ENCODE data around the gene SRP68.

Gene SRP68

GRCh38 chr17:76025294-76025693 is 47.0 kb downstream of the SRP68 start:
- Histone ChIP-seq H3K4me3 (replicated peaks; ENCODE audit: insufficient read depth, low read length) (no peak overlapping the region), H3K27ac (replicated peaks) (no peak overlapping the region), H3K27me3 (ENCODE audit: insufficient read depth, poor library complexity, severe bottlenecking) (no peaks in the 10 kb centered on the region)
- DNase-seq (ENCODE audit: low read depth in 1 of 2, low spot score in 1 of 2) = no peak
- no peak for TF ChIP-seq SPI1 (IDR thresholded peaks at IDR 0.05; ENCODE audit: borderline replicate concordance, low read depth)
- TF ChIP-seq, protein P1, sequence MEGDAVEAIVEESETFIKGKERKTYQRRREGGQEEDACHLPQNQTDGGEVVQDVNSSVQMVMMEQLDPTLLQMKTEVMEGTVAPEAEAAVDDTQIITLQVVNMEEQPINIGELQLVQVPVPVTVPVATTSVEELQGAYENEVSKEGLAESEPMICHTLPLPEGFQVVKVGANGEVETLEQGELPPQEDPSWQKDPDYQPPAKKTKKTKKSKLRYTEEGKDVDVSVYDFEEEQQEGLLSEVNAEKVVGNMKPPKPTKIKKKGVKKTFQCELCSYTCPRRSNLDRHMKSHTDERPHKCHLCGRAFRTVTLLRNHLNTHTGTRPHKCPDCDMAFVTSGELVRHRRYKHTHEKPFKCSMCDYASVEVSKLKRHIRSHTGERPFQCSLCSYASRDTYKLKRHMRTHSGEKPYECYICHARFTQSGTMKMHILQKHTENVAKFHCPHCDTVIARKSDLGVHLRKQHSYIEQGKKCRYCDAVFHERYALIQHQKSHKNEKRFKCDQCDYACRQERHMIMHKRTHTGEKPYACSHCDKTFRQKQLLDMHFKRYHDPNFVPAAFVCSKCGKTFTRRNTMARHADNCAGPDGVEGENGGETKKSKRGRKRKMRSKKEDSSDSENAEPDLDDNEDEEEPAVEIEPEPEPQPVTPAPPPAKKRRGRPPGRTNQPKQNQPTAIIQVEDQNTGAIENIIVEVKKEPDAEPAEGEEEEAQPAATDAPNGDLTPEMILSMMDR (IDR thresholded peaks at IDR 0.05; ENCODE audit: insufficient read depth, low read length) = no peak
- TF ChIP-seq, protein P2, sequence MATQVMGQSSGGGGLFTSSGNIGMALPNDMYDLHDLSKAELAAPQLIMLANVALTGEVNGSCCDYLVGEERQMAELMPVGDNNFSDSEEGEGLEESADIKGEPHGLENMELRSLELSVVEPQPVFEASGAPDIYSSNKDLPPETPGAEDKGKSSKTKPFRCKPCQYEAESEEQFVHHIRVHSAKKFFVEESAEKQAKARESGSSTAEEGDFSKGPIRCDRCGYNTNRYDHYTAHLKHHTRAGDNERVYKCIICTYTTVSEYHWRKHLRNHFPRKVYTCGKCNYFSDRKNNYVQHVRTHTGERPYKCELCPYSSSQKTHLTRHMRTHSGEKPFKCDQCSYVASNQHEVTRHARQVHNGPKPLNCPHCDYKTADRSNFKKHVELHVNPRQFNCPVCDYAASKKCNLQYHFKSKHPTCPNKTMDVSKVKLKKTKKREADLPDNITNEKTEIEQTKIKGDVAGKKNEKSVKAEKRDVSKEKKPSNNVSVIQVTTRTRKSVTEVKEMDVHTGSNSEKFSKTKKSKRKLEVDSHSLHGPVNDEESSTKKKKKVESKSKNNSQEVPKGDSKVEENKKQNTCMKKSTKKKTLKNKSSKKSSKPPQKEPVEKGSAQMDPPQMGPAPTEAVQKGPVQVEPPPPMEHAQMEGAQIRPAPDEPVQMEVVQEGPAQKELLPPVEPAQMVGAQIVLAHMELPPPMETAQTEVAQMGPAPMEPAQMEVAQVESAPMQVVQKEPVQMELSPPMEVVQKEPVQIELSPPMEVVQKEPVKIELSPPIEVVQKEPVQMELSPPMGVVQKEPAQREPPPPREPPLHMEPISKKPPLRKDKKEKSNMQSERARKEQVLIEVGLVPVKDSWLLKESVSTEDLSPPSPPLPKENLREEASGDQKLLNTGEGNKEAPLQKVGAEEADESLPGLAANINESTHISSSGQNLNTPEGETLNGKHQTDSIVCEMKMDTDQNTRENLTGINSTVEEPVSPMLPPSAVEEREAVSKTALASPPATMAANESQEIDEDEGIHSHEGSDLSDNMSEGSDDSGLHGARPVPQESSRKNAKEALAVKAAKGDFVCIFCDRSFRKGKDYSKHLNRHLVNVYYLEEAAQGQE (IDR thresholded peaks at IDR 0.05; ENCODE audit: insufficient replicate concordance, low read depth) = no peak
- TF ChIP-seq POLR2AphosphoS5 (IDR thresholded peaks at IDR 0.05; ENCODE audit: low read depth) = no peak
- TF ChIP-seq GABPA (IDR thresholded peaks at IDR 0.05; ENCODE audit: low read depth) = no peak

DNA sequence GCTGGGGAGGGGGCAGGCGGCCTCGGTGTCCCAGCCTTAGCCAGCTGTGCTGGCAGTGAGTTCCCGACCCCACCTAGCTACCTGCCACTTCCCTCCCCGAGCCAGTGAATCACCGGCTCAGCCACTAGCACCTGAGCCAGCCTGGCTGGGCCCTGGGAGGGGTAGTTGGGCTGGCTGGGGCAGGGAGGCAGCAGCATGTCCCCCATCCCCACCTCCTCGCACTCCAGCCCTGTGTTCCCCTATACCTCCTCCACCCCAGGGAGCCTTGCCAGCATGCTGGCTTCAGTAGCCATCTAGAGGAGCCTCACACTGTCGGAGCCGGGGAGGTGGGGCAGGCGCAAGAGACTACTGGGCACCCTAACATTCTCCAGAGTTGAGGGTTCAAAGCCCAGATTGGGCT is 48.0 kb downstream of the SRP68 start:
- Histone ChIP-seq H3K27me3 (ENCODE audit: insufficient read depth, poor library complexity, severe bottlenecking) (no peaks in the 10 kb centered on the region), H3K4me3 (replicated peaks; ENCODE audit: insufficient read depth, low read length) (no peak overlapping the region), H3K27ac (replicated peaks) (no peak overlapping the region)
- no peak for DNase-seq (ENCODE audit: low read depth in 1 of 2, low spot score in 1 of 2)
- TF ChIP-seq, protein P2 (IDR thresholded peaks at IDR 0.05; ENCODE audit: insufficient replicate concordance, low read depth) = no peak
- TF ChIP-seq GABPA (IDR thresholded peaks at IDR 0.05; ENCODE audit: low read depth) = no peak
- TF ChIP-seq POLR2AphosphoS5 (IDR thresholded peaks at IDR 0.05; ENCODE audit: low read depth) = no peak
- TF ChIP-seq SPI1 (IDR thresholded peaks at IDR 0.05; ENCODE audit: borderline replicate concordance, low read depth) = no peak
- TF ChIP-seq, protein P1 (IDR thresholded peaks at IDR 0.05; ENCODE audit: insufficient read depth, low read length) = no peak

GRCh38 chr17:76023900-76024237 is 48.4 kb downstream of the SRP68 start:
- no peak for DNase-seq (ENCODE audit: low read depth in 1 of 2, low spot score in 1 of 2)
- no peak overlapping the region for H3K27ac ChIP-seq (replicated peaks)
- no peak for TF ChIP-seq POLR2AphosphoS5 (IDR thresholded peaks at IDR 0.05; ENCODE audit: low read depth)
- TF ChIP-seq, protein P1 (IDR thresholded peaks at IDR 0.05; ENCODE audit: insufficient read depth, low read length) = no peak
- no peak for TF ChIP-seq GABPA (IDR thresholded peaks at IDR 0.05; ENCODE audit: low read depth)

More at GRCh38 chr17:76023900-76024237, 48.4 kb downstream of the SRP68 start:
- Histone ChIP-seq H3K27me3 (ENCODE audit: insufficient read depth, poor library complexity, severe bottlenecking) (no peaks in the 10 kb centered on the region), H3K4me3 (replicated peaks; ENCODE audit: insufficient read depth, low read length) (no peak overlapping the region)
